H1 (cell line): Measurements from ENCODE around the gene LTBP3. TPM values are rescaled to one million over a fixed set of nuclear protein-coding genes. Genes with fewer than 3 reads are reported as not detected.
A peak's percentile ranks its signal among the peaks of the same experiment; 100 is the strongest.

ENCODE experiments used
- CTCF ChIA-PET: fragments of 300-600 bp; sonication (Branson Sonifier 250); formaldehyde crosslinking; loops from one replicate; lab custom pipeline; 2021; ENCODE audit not compliant: partially characterized antibody; lab: Charles Lee
- POLR2A ChIA-PET: fragments of 300-600 bp; sonication (Branson Sonifier 250); formaldehyde crosslinking; loops from one replicate; lab custom pipeline; 2021; ENCODE audit warnings: inconsistent platforms; ENCODE audit not compliant: partially characterized antibody; lab: Charles Lee
- DNase-seq, 2 experiments: peaks; one replicate each; pipeline versions ENCODE4 v3.0.0 to v3.0.0-alpha.2; 2010 to 2022; ENCODE audit warnings: low spot score in 2 of 2, low read depth in 1 of 2, mixed read lengths in 1 of 2
- FAIRE-seq: peaks from 2 replicates; lab custom pipeline; 2011; peaks lifted over from hg19 to GRCh38; lab: Jason Lieb, UNC
- H2AFZ ChIP-seq: 2 replicates; pipeline ENCODE4 v1.8.1; 2012; ENCODE audit warnings: low read length, inconsistent platforms
- H2AK5ac ChIP-seq: 2 replicates; pipeline ENCODE4 v1.6.1; 2013; ENCODE audit warnings: low read depth, low read length
- H2BK120ac ChIP-seq: replicated peaks from 2 replicates; pipeline ENCODE3; 2013; ENCODE audit warnings: low read depth, low read length, inconsistent platforms
- H2BK12ac ChIP-seq: 2 replicates; pipeline ENCODE4 v1.6.1; 2013; ENCODE audit warnings: low read depth, low read length
- H2BK15ac ChIP-seq: 2 replicates; pipeline ENCODE4 v1.6.1; 2013; ENCODE audit warnings: low read length
- H2BK20ac ChIP-seq: 2 replicates; pipeline ENCODE4 v1.6.1; 2013; ENCODE audit warnings: low read length
- H2BK5ac ChIP-seq: 2 replicates; pipeline ENCODE4 v1.6.1; 2013; ENCODE audit warnings: low read depth, low read length
- H3K14ac ChIP-seq: 2 replicates; pipeline ENCODE4 v1.6.1; 2013; ENCODE audit warnings: inconsistent platforms; ENCODE audit not compliant: insufficient read length
- H3K18ac ChIP-seq: 2 replicates; pipeline ENCODE4 v1.6.1; 2013; ENCODE audit warnings: low read length; ENCODE audit errors: extremely low read depth
- H3K23ac ChIP-seq: 2 replicates; pipeline ENCODE4 v1.6.1; 2013; ENCODE audit warnings: inconsistent platforms; ENCODE audit not compliant: insufficient read length
- H3K23me2 ChIP-seq: 2 replicates; pipeline ENCODE4 v1.6.1; 2013; ENCODE audit warnings: low read depth, low read length
- H3K27ac ChIP-seq: 2 replicates; pipeline ENCODE4 v1.6.1; 2011; ENCODE audit warnings: low read depth, low read length, inconsistent platforms
- H3K27me3 ChIP-seq, 4 experiments: replicated peaks in 1 of 4; 1 replicate in 1 of 4; 2 replicates in 3 of 4; pipeline versions ENCODE4 v1.6.1 to v1.8.1; 2011 to 2013; ENCODE audit warnings: low read length in 3 of 4, mild to moderate bottlenecking in 3 of 4, inconsistent platforms in 2 of 4, mixed read lengths in 2 of 4, moderate library complexity in 1 of 4; ENCODE audit not compliant: control insufficient read depth in 3 of 4, insufficient read depth in 3 of 4; ENCODE audit errors: extremely low read depth in 1 of 4
- H3K36me3 ChIP-seq, 4 experiments: 2 replicates each; pipeline versions ENCODE4 v1.6.1 to v1.8.1; 2011 to 2013; ENCODE audit warnings: mild to moderate bottlenecking in 4 of 4, low read length in 3 of 4, moderate library complexity in 2 of 4, control low read depth in 1 of 4, inconsistent platforms in 1 of 4; ENCODE audit not compliant: insufficient read depth in 4 of 4, control insufficient read depth in 2 of 4
- H3K4ac ChIP-seq: replicated peaks from 2 replicates; pipeline ENCODE3; 2013; ENCODE audit warnings: low read length, low read depth, mixed read lengths, inconsistent platforms; ENCODE audit not compliant: insufficient read length
- H3K4me1 ChIP-seq, 4 experiments: replicated peaks in 1 of 4; 1 replicate in 1 of 4; 2 replicates in 3 of 4; pipeline versions ENCODE4 v1.6.1 to v1.8.1; 2011 to 2013; ENCODE audit warnings: low read length in 3 of 4, inconsistent platforms in 2 of 4, mixed read lengths in 1 of 4; ENCODE audit not compliant: insufficient read depth in 4 of 4, control insufficient read depth in 3 of 4
- H3K4me2 ChIP-seq, 2 experiments: 2 replicates each; pipeline versions ENCODE4 v1.6.1 to v1.8.1; 2011 to 2013; ENCODE audit warnings: low read depth in 2 of 2, low read length in 2 of 2, control low read depth in 1 of 2, inconsistent platforms in 1 of 2, mild to moderate bottlenecking in 1 of 2; ENCODE audit not compliant: insufficient read depth in 1 of 2
- H3K4me3 ChIP-seq, 4 experiments: fragments of 200-600, 300-600 bp in 1 of 4; sonication (generic), shearing (Covaris generic), sonication (Bioruptor Twin) in 1 of 4; 2 replicates each; pipeline versions ENCODE4 v1.5.1 to v1.8.1; 2011 to 2016; ENCODE audit warnings: low read length in 4 of 4, low read depth in 3 of 4, control low read depth in 2 of 4, inconsistent platforms in 2 of 4, mild to moderate bottlenecking in 2 of 4, mixed read lengths in 1 of 4, moderate library complexity in 1 of 4; ENCODE audit not compliant: insufficient read depth in 2 of 4; ENCODE audit errors: extremely low read depth in 1 of 4
- H3K56ac ChIP-seq: replicated peaks from 2 replicates; pipeline ENCODE3; 2013; ENCODE audit warnings: low read depth, mild to moderate bottlenecking, mixed read lengths, low read length, inconsistent platforms; ENCODE audit not compliant: insufficient read length
- H3K79me1 ChIP-seq: 2 replicates; pipeline ENCODE4 v1.6.1; 2013; ENCODE audit warnings: low read depth, low read length, control low read depth
- H3K79me2 ChIP-seq, 2 experiments: 2 replicates each; pipeline versions ENCODE4 v1.6.1 to v1.8.1; 2012 to 2013; ENCODE audit warnings: low read length in 2 of 2, mild to moderate bottlenecking in 2 of 2, inconsistent platforms in 1 of 2; ENCODE audit not compliant: insufficient read depth in 2 of 2, control insufficient read depth in 1 of 2
- H3K9ac ChIP-seq, 4 experiments: replicated peaks in 1 of 4; 1 replicate in 1 of 4; 2 replicates in 3 of 4; pipeline versions ENCODE4 v1.6.1 to v1.8.1; 2011 to 2013; ENCODE audit warnings: low read depth in 3 of 4, low read length in 3 of 4, control low read depth in 2 of 4, mild to moderate bottlenecking in 2 of 4, moderate library complexity in 2 of 4, inconsistent platforms in 1 of 4; ENCODE audit errors: extremely low read depth in 1 of 4
- H3K9me3 ChIP-seq, 2 experiments: 2 replicates each; pipeline versions ENCODE4 v1.6.1 to v1.8.1; 2012 to 2013; ENCODE audit warnings: mild to moderate bottlenecking in 2 of 2, moderate library complexity in 2 of 2, control low read depth in 1 of 2, inconsistent platforms in 1 of 2, low read depth in 1 of 2, low read length in 1 of 2, mixed read lengths in 1 of 2; ENCODE audit not compliant: insufficient read depth in 2 of 2
- H4K20me1 ChIP-seq, 2 experiments: replicated peaks in 1 of 2; 2 replicates each; pipeline versions ENCODE3 to v1.8.1; 2011 to 2013; ENCODE audit warnings: inconsistent platforms in 2 of 2, low read length in 2 of 2, mild to moderate bottlenecking in 1 of 2; ENCODE audit not compliant: insufficient read depth in 2 of 2, control insufficient read depth in 1 of 2
- H4K5ac ChIP-seq: 2 replicates; pipeline ENCODE4 v1.6.1; 2013; ENCODE audit warnings: low read length, low read depth, mixed read lengths, inconsistent platforms; ENCODE audit not compliant: insufficient read length
- H4K8ac ChIP-seq: 2 replicates; pipeline ENCODE4 v1.8.0; 2013; ENCODE audit warnings: mild to moderate bottlenecking, moderate library complexity, low read length, inconsistent platforms; ENCODE audit not compliant: insufficient read depth; ENCODE audit errors: extremely low read depth
- H4K91ac ChIP-seq: replicated peaks from 2 replicates; pipeline ENCODE3; 2013; ENCODE audit warnings: low read length, mixed read lengths, inconsistent platforms; ENCODE audit not compliant: insufficient read length
- EP300 ChIP-seq, 2 experiments: IDR thresholded peaks; 1 replicate in 1 of 2; 2 replicates in 1 of 2; pipeline ENCODE4 v1.6.1; 2011 to 2012; ENCODE audit warnings: low read depth in 2 of 2, low read length in 2 of 2, mild to moderate bottlenecking in 2 of 2, borderline replicate concordance in 1 of 2, inconsistent platforms in 1 of 2, moderate library complexity in 1 of 2
- GABPA ChIP-seq: IDR thresholded peaks from 2 replicates; pipeline ENCODE4 v1.6.1; 2011; ENCODE audit warnings: mild to moderate bottlenecking, low read length, moderate library complexity, borderline replicate concordance; ENCODE audit not compliant: insufficient read depth
- RAD21 ChIP-seq, 2 experiments: IDR thresholded peaks in 1 of 2; conservative IDR thresholded peaks in 1 of 2; 2 replicates each; pipeline ENCODE4 v1.6.1; 2011; ENCODE audit warnings: low read depth in 2 of 2, low read length in 2 of 2, improper control_type of control experiment in 1 of 2, inconsistent platforms in 1 of 2, mild to moderate bottlenecking in 1 of 2, moderate library complexity in 1 of 2
- SIN3A ChIP-seq, 2 experiments: IDR thresholded peaks in 1 of 2; conservative IDR thresholded peaks in 1 of 2; 2 replicates each; pipeline ENCODE4 v1.6.1; 2011 to 2012; ENCODE audit warnings: low read length in 2 of 2, improper control_type of control experiment in 1 of 2, low read depth in 1 of 2, mild to moderate bottlenecking in 1 of 2
- SP2 ChIP-seq: IDR thresholded peaks from 2 replicates; pipeline ENCODE4 v1.6.1; 2012; ENCODE audit warnings: mild to moderate bottlenecking, low read length, inconsistent platforms
- SRF ChIP-seq: IDR thresholded peaks from 2 replicates; pipeline ENCODE4 v1.6.1; 2011; ENCODE audit warnings: mild to moderate bottlenecking, low read depth, low read length, moderate library complexity
- TBP ChIP-seq: IDR thresholded peaks from 2 replicates; pipeline ENCODE4 v1.6.1; 2011; ENCODE audit warnings: low read depth, low read length, improper control_type of control experiment
- WGBS, 2 experiments: shearing (Covaris generic) in 1 of 2; methylation state at CpG; one replicate each; pipeline versions ENCODE4 v1.1.6 to v1.1.7; 2013 to 2015; ENCODE audit warnings: low lambda C conversion rate in 2 of 2, mixed read lengths in 2 of 2, inconsistent platforms in 1 of 2, low coverage in 1 of 2, missing lambda C conversion rate in 1 of 2; ENCODE audit not compliant: insufficient replicate concordance in 2 of 2, insufficient coverage in 1 of 2, insufficient read length in 1 of 2; ENCODE audit errors: extremely low coverage in 1 of 2, missing lambda C conversion rate in 1 of 2; 5-methylcytosine and 5-hydroxymethylcytosine counted together
- polyA plus RNA-seq, 7 experiments: library from polyadenylated mRNA; depleted of rRNA in 3 of 7; stranded (reverse) in 5 of 7; unstranded in 2 of 7; fragments of >200 nt in 5 of 7; fragments of 200-250 nt in 2 of 7; gene quantifications; 1 replicate in 5 of 7; 2 replicates in 1 of 7; 4 replicates in 1 of 7; pipeline versions ENCODE4 v1.2.1 to v1.2.3, GENCODE V29; 2011 to 2013; ENCODE audit warnings: missing spikeins in 2 of 7, mixed read lengths in 2 of 7
- total RNA-seq: library from RNA; stranded (reverse); fragmentation: NEBNext Ultra II Directional; extraction: Animal tissue kit (Norgen Biotek cat#: 25700); gene quantifications from 2 replicates; pipeline ENCODE4 v1.2.1, GENCODE V29; 2021
- TF ChIP-seq, protein P1 (sequence below): IDR thresholded peaks from 2 replicates; pipeline ENCODE4 v1.6.1; 2012; ENCODE audit warnings: low read length, inconsistent platforms

Gene LTBP3
- total and polyA plus RNA-seq, 2 of the 8 experiments (the other 6 are each of a cell fraction or from before 2014, with no cell fraction given): 12.8 to 17.8 TPM

GRCh38 chr11:65554057-65554818 lies 3.9 kb downstream of the LTBP3 start:
- H2AFZ ChIP-seq: no peak overlapping the region
- POLR2A ChIA-PET: interaction anchor here (1.0 to 1.8 kb wide), 4 partner anchors 17 to 23 kb away, joined by 3 to 10 read pairs (median 3); partner anchors contain the start of gene FAM89B
- H3K56ac ChIP-seq: peak overlapping the region; percentile 40
- no peaks in the 10 kb centered on the region for H3K9me3 ChIP-seq
- no peaks in the 10 kb centered on the region for H3K79me1 ChIP-seq
- no peaks in the 10 kb centered on the region for H3K36me3 ChIP-seq
- CTCF ChIA-PET: interaction anchor here (1.1 to 6.9 kb wide), 9 partner anchors 9 to 60 kb away, joined by 3 to 78 read pairs (median 4); partner anchors contain the start of genes EHBP1L1, FAM89B, MAP3K11 and ZNRD2
- no peak overlapping the region for H2BK120ac ChIP-seq
- peak overlapping the region; percentile 45 for H4K8ac ChIP-seq
- peak overlapping the region; percentile 75; the same call in 1 of the 2 replicates for H2BK12ac ChIP-seq
- H3K4me2 ChIP-seq: peak overlapping the region; percentile 57 to 72
- peaks cover 0 to 47% (median 35%) of the 10 kb centered on the region in 4 experiments; a peak in 6 of 7 replicates for H3K4me1 ChIP-seq
- peaks cover 0 to 25% (median 16%) of the 10 kb centered on the region in 4 experiments; a peak in 5 of 7 replicates for H3K27me3 ChIP-seq
- peak overlapping the region; percentile 90; the same call in 1 of the 2 replicates for H2BK15ac ChIP-seq
- 0 out of 2 replicates have a peak overlapping the region, but pooled peaks have one; percentile 35 for H2BK5ac ChIP-seq
- H3K23me2 ChIP-seq: peaks cover 10% of the 10 kb centered on the region; the same call in 1 of the 2 replicates
- FAIRE-seq (no peak), DNase-seq (no peak)
- H2AK5ac ChIP-seq: 0 out of 2 replicates have a peak overlapping the region, but pooled peaks have one; percentile 60
- no peak overlapping the region for H3K27ac ChIP-seq
- H3K9ac ChIP-seq: no peak overlapping the region; a peak in 1 of 7 replicates
- H3K23ac ChIP-seq: no peak overlapping the region
- WGBS, 2 experiments: 66% methylated on average over 23 of the region's 27 CpGs; no CpG with 5 or more reads in 1 of the 2 experiments
- no peak overlapping the region for H3K4ac ChIP-seq
- no peak overlapping the region for H3K18ac ChIP-seq
- no peak overlapping the region for H4K5ac ChIP-seq
- H3K14ac ChIP-seq: no peak overlapping the region
- no peak overlapping the region for H2BK20ac ChIP-seq
- peak overlapping the region; percentile 23 for H4K91ac ChIP-seq
- peaks cover 0 to 2% of the 10 kb centered on the region in 2 experiments for H4K20me1 ChIP-seq
- H3K4me3 ChIP-seq: peak overlapping the region; percentile 27 to 59 (median 42); a peak in 7 of 8 replicates
- H3K79me2 ChIP-seq: no peaks in the 10 kb centered on the region
- TF ChIP-seq GABPA (no peak), SP2 (no peak), SIN3A (conservative IDR thresholded peaks at IDR 0.05 in 1 of 2, IDR thresholded peaks at IDR 0.05 in 1 of 2; ENCODE audit: low read depth in 1 of 2, low read length in 2 of 2) (no peak), EP300 (IDR thresholded peaks at IDR 0.05; ENCODE audit: borderline replicate concordance in 1 of 2, low read depth in 2 of 2, low read length in 2 of 2) (no peak), RAD21 (IDR thresholded peaks at IDR 0.05 in 1 of 2, conservative IDR thresholded peaks at IDR 0.05 in 1 of 2; ENCODE audit: low read depth in 2 of 2, low read length in 2 of 2) (no peak), SRF (no peak), TBP (no peak)
- TF ChIP-seq, protein P1, sequence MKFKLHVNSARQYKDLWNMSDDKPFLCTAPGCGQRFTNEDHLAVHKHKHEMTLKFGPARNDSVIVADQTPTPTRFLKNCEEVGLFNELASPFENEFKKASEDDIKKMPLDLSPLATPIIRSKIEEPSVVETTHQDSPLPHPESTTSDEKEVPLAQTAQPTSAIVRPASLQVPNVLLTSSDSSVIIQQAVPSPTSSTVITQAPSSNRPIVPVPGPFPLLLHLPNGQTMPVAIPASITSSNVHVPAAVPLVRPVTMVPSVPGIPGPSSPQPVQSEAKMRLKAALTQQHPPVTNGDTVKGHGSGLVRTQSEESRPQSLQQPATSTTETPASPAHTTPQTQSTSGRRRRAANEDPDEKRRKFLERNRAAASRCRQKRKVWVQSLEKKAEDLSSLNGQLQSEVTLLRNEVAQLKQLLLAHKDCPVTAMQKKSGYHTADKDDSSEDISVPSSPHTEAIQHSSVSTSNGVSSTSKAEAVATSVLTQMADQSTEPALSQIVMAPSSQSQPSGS: no peak
